ENCODE results near the gene HOXA7.

The HOXA7 gene

DNA sequence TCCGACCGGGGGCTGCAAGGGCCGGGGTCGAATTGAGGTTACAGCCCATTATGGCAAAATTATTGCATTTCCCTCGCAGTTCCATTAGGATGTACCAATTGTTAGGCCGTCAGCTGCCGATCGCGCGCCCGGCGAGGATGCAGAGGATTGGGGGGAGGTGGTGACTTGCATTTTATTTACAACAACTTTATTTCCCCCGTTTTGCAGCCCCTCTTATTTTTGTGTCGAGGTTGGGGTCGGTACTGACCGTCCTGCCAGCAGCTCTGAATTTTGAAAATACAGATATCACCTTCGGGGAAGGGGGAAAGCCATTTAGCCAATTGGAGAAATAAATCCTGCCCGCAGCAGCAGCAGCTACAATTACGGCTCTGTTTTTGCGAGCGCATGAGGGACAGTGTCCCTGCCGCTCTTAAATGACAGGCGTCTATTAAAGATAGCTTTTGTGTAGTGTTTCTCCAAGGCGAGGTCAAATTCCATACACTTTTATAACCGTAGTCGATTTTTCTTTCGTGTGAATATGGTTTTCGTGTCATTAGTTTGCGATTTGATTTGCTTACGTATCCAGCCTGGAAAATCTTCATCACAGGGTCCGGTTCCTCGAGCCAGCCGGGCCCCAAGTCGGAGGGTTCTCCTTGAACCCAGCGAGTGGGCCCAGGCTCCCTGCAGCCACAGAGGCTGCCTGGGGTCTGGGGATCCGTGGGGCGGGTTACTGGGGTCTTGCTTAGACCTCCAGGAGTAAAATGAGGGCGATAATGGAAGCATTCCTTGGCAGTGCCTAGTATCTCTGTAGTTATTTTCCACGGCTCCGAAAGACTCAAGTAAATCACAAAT is 12.3 kb downstream of the HOXA7 start:
- H3K27me3 ChIP-seq (replicated peaks; ENCODE audit: control insufficient read depth, insufficient read depth, low read length): peaks cover 2% of the 10 kb centered on the region; the same call in 1 of the 2 replicates
- H3K36me3 ChIP-seq (ENCODE audit: control insufficient read depth, insufficient read depth, low read length): no peaks in the 10 kb centered on the region
- H3K4me3 ChIP-seq (replicated peaks; ENCODE audit: low read depth, low read length): no peak overlapping the region
- TF ChIP-seq, protein P1, sequence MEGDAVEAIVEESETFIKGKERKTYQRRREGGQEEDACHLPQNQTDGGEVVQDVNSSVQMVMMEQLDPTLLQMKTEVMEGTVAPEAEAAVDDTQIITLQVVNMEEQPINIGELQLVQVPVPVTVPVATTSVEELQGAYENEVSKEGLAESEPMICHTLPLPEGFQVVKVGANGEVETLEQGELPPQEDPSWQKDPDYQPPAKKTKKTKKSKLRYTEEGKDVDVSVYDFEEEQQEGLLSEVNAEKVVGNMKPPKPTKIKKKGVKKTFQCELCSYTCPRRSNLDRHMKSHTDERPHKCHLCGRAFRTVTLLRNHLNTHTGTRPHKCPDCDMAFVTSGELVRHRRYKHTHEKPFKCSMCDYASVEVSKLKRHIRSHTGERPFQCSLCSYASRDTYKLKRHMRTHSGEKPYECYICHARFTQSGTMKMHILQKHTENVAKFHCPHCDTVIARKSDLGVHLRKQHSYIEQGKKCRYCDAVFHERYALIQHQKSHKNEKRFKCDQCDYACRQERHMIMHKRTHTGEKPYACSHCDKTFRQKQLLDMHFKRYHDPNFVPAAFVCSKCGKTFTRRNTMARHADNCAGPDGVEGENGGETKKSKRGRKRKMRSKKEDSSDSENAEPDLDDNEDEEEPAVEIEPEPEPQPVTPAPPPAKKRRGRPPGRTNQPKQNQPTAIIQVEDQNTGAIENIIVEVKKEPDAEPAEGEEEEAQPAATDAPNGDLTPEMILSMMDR (IDR thresholded peaks at IDR 0.05; ENCODE audit: insufficient read depth, low read length, poor library complexity, severe bottlenecking): no peak
- no peak for DNase-seq (ENCODE audit: extremely low read depth, insufficient read length)

DNA sequence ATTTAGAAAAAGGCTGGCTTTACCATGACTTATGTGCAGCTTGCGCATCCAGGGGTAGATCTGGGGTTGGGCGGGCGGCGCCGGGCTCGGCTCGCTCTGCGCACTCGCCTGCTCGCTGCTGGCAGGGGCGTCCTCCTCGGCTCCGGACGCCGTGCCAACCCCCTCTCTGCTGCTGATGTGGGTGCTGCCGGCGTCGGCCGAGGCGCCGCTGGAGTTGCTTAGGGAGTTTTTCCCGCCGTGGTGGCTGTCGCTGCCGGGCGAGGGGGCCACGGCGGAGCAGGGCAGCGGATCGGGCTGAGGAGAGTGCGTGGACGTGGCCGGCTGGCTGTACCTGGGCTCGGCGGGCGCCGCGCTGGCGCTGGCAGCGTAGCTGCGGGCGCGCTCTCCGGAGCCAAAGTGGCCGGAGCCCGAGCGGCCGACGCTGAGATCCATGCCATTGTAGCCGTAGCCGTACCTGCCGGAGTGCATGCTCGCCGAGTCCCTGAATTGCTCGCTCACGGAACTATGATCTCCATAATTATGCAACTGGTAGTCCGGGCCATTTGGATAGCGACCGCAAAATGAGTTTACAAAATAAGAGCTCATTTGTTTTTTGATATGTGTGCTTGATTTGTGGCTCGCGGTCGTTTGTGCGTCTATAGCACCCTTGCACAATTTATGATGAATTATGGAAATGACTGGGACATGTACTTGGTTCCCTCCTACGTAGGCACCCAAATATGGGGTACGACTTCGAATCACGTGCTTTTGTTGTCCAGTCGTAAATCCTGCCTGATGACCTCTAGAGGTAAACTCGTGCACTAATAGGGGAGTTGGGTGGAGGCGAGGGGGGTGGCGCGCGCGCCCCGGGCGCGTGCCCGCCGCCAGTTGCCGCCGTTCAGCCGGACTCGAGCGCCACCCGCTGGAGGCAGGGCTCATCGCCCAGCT is 13.2 kb downstream of the HOXA7 start, which contains the start of gene HOXA5:
Gene HOXA5, minus strand, starts transcription at position 659 of the 927 bp plus-strand sequence. Its CDS starts 74 bp downstream, at position 585.
- no peak within 1 kb of the TSS for H3K4me3 ChIP-seq (replicated peaks; ENCODE audit: low read depth, low read length)
- TF ChIP-seq, protein P1 (IDR thresholded peaks at IDR 0.05; ENCODE audit: insufficient read depth, low read length, poor library complexity, severe bottlenecking): no peak
- DNase-seq (ENCODE audit: extremely low read depth, insufficient read length): no peak
- no peaks in the 10 kb centered on the region for H3K36me3 ChIP-seq (ENCODE audit: control insufficient read depth, insufficient read depth, low read length)
- H3K27me3 ChIP-seq (replicated peaks; ENCODE audit: control insufficient read depth, insufficient read depth, low read length): peaks cover under 1% of the 10 kb centered on the region; the same call in 1 of the 2 replicates

DNA sequence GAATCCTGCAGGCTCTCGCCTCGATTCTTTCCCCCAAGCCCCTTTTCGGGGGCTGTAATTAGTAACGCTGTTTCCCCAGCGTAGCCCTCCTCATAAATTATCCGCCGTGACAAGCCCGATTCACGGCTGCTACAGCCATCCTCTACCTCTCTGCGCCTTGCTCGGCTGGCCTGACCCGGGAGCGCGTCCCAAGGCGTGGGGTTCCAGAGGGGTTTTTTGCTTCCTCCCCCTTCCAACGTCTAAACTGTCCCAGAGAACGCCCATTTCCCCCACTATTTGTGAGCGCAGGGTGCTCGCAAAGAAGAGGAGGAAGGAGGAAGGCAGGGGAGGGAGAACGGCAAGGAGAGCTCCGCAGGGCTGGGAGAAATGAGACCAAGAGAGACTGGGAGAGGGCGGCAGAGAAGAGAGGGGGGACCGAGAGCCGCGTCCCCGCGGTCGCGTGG is 13.9 kb downstream of the HOXA7 start:
- Histone ChIP-seq H3K27me3 (replicated peaks; ENCODE audit: control insufficient read depth, insufficient read depth, low read length) (no peaks in the 10 kb centered on the region; the same call in 1 of the 2 replicates), H3K4me3 (replicated peaks; ENCODE audit: low read depth, low read length) (no peak overlapping the region), H3K36me3 (ENCODE audit: control insufficient read depth, insufficient read depth, low read length) (no peaks in the 10 kb centered on the region)
- TF ChIP-seq, protein P1 (IDR thresholded peaks at IDR 0.05; ENCODE audit: insufficient read depth, low read length, poor library complexity, severe bottlenecking): no peak
- no peak for DNase-seq (ENCODE audit: extremely low read depth, insufficient read length)

DNA sequence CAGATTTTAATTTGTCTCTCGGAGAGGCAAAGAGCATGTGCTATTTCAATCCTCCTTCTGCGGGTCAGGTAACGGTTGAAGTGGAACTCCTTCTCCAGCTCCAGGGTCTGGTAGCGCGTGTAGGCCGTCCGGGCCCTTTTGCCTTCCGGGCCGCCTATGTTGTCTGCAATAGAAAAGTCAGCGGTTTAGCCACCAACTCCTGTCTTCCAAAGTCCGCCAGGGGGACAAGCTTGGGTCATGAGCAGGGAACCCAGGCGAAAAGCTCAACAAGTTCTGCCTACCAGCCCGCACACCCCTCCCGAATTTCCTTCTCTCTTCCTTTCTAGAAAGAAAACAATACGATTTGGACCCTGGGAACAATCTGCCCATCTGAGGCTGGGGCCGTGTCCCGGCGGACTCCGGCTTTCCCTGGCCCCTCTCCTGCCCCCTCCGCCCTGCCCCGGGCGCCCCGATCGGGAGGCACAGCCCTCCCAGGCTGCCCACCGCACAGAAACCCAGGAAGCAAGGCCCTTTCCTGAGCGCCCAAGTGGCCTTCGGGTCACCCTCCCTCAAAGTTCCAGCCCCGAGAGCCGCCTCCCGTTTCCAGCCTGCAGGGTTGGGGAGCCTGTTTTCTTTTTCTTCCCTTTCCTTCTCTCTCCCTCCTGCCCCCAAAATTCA is 14.4 kb downstream of the HOXA7 start:
- Histone ChIP-seq H3K4me3 (replicated peaks; ENCODE audit: low read depth, low read length) (no peak overlapping the region), H3K36me3 (ENCODE audit: control insufficient read depth, insufficient read depth, low read length) (no peaks in the 10 kb centered on the region), H3K27me3 (replicated peaks; ENCODE audit: control insufficient read depth, insufficient read depth, low read length) (no peaks in the 10 kb centered on the region)
- DNase-seq (ENCODE audit: extremely low read depth, insufficient read length): no peak
- TF ChIP-seq, protein P1 (IDR thresholded peaks at IDR 0.05; ENCODE audit: insufficient read depth, low read length, poor library complexity, severe bottlenecking): no peak

DNA sequence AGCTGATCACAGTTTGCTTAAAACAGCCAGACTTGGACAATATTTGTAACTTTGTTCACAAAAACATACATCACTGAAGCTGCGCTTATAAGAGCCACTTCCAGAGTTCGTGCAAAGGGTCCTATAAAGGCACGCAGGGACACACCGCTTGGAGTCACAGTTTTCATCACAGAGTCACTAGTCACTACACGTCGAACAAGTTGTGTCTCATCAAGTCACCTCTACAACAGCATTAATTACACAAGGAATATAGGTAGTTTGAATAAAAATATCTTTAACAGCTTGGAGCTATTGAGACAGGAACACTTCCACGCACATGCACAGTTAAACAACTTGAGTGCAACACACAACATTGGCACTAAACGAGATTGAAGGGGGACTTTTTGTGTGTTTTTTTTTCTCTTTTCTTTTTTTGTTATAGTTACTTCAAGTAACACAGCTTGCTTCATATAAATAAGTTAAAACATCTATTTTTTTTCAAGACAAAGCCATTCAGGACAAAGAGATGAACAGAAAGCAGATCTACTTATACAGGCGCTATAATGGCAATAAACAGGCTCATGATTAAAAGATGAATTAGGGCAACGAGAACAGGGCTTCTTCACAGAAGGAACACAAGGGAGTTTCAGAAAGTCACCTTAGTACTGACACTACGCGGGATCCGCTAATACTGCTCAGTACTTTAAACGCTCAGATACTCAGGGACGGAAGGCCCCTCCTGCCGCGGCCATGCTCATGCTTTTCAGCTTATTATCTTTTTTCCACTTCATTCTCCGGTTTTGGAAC is 15.1 kb downstream of the HOXA7 start:
- TF ChIP-seq, protein P1 (IDR thresholded peaks at IDR 0.05; ENCODE audit: insufficient read depth, low read length, poor library complexity, severe bottlenecking): no peak
- no peak overlapping the region for H3K4me3 ChIP-seq (replicated peaks; ENCODE audit: low read depth, low read length)
- no peaks in the 10 kb centered on the region for H3K27me3 ChIP-seq (replicated peaks; ENCODE audit: control insufficient read depth, insufficient read depth, low read length)
- no peaks in the 10 kb centered on the region for H3K36me3 ChIP-seq (ENCODE audit: control insufficient read depth, insufficient read depth, low read length)
- no peak for DNase-seq (ENCODE audit: extremely low read depth, insufficient read length)
